MM.1S (cell line): Measurements from ENCODE around the gene SEC23B.

Source experiments
- DNase-seq: peaks from one replicate; pipeline ENCODE4 v3.0.0-alpha.2; 2015
- H2AFZ ChIP-seq: fragments of 300-600 bp; sonication (generic); 2 replicates; pipeline ENCODE4 v1.6.0; 2016; ENCODE audit warnings: antibody characterized with exemption, low read length
- H3F3A ChIP-seq: fragments of 300-600 bp; sonication (generic); 2 replicates; pipeline ENCODE4 v1.6.1; 2016; ENCODE audit warnings: mild to moderate bottlenecking, antibody characterized with exemption, low read length, moderate library complexity, mixed read lengths; ENCODE audit not compliant: insufficient read depth
- H3K27ac ChIP-seq: fragments of 300-600 bp; sonication (generic); 2 replicates; pipeline ENCODE4 v1.5.1; 2016; ENCODE audit warnings: mild to moderate bottlenecking, low read length
- H3K27me3 ChIP-seq: fragments of 300-600 bp; sonication (generic); replicated peaks from 2 replicates; pipeline ENCODE4 v1.6.0; 2016; ENCODE audit warnings: low read length; ENCODE audit not compliant: insufficient read depth
- H3K36me3 ChIP-seq: fragments of 300-600 bp; sonication (generic); replicated peaks from 2 replicates; pipeline ENCODE4 v1.6.1; 2016; ENCODE audit warnings: mild to moderate bottlenecking, low read length, mixed read lengths; ENCODE audit not compliant: insufficient read depth
- H3K4me1 ChIP-seq: fragments of 300-600 bp; sonication (generic); 2 replicates; pipeline ENCODE4 v1.6.1; 2016; ENCODE audit warnings: low read length, mixed read lengths
- H3K4me2 ChIP-seq: fragments of 300-600 bp; sonication (generic); 2 replicates; pipeline ENCODE4 v1.6.0; 2016; ENCODE audit warnings: low read depth, low read length
- H3K4me3 ChIP-seq: fragments of 300-600 bp; sonication (generic); 2 replicates; pipeline ENCODE4 v1.5.1; 2016; ENCODE audit warnings: low read length, mixed read lengths
- H3K79me2 ChIP-seq: fragments of 300-600 bp; sonication (generic); 2 replicates; pipeline ENCODE4 v1.6.1; 2016; ENCODE audit warnings: mixed run types, low read length, mixed read lengths
- H3K9ac ChIP-seq: fragments of 300-600 bp; sonication (generic); 2 replicates; pipeline ENCODE4 v1.6.1; 2016; ENCODE audit warnings: low read length, mixed read lengths
- H3K9me2 ChIP-seq: fragments of 300-600 bp; sonication (generic); replicated peaks from 2 replicates; pipeline ENCODE4 v1.6.1; 2016; ENCODE audit warnings: mild to moderate bottlenecking, low read length, mixed read lengths; ENCODE audit not compliant: insufficient read depth
- H3K9me3 ChIP-seq: fragments of 300-600 bp; sonication (generic); replicated peaks from 2 replicates; pipeline ENCODE4 v1.6.1; 2016; ENCODE audit warnings: mild to moderate bottlenecking, low read length, mixed read lengths; ENCODE audit not compliant: insufficient read depth
- H4K20me1 ChIP-seq: fragments of 300-600 bp; sonication (generic); 2 replicates; pipeline ENCODE4 v1.6.1; 2016; ENCODE audit warnings: mild to moderate bottlenecking, low read length, moderate library complexity, mixed read lengths; ENCODE audit not compliant: insufficient read depth
- CTCF ChIP-seq: fragments of 300-600 bp; sonication (generic); IDR thresholded peaks from 2 replicates; pipeline ENCODE4 v1.5.1; 2016; ENCODE audit warnings: antibody characterized with exemption, low read length, mixed read lengths
- EZH2 ChIP-seq: fragments of 300-600 bp; sonication (generic); optimal IDR thresholded peaks from 2 replicates; pipeline ENCODE3; 2017; ENCODE audit warnings: low read depth, mild to moderate bottlenecking, antibody characterized with exemption, low read length, mixed read lengths
- EZH2phosphoT487 ChIP-seq: fragments of 300-600 bp; sonication (generic); IDR thresholded peaks from 2 replicates; pipeline ENCODE4 v1.6.1; 2018; ENCODE audit warnings: antibody characterized with exemption, low read length

SEC23B gene

GRCh38 chr20:18585134-18585533 lies 77.4 kb downstream of the SEC23B start:
- no peak overlapping the region for H3K27ac ChIP-seq
- H3K79me2 ChIP-seq: peaks cover 10% of the 10 kb centered on the region
- no peak overlapping the region for H3K4me2 ChIP-seq
- TF ChIP-seq EZH2 (no peak), CTCF (no peak)
- no peak overlapping the region for H2AFZ ChIP-seq
- no peaks in the 10 kb centered on the region for H3K27me3 ChIP-seq
- H3K9ac ChIP-seq: no peak overlapping the region
- peaks cover 7% of the 10 kb centered on the region for H3F3A ChIP-seq
- H3K4me3 ChIP-seq: no peak overlapping the region
- H3K9me2 ChIP-seq: no peaks in the 10 kb centered on the region
- no peaks in the 10 kb centered on the region for H4K20me1 ChIP-seq
- H3K36me3 ChIP-seq: no peaks in the 10 kb centered on the region
- DNase-seq: no peak
- H3K9me3 ChIP-seq: no peaks in the 10 kb centered on the region
- peaks cover 11% of the 10 kb centered on the region; the same call in 1 of the 2 replicates for H3K4me1 ChIP-seq

- Histone ChIP-seq H3K27ac (no peak within 1 kb of the TSS), H4K20me1 (no peaks in the 10 kb centered on the region), H3K36me3 (no peaks in the 10 kb centered on the region), H3K9me3 (no peaks in the 10 kb centered on the region), H3K4me3 (peak within 1 kb of the TSS; percentile 80), H3K9ac (peak within 1 kb of the TSS; percentile 42), H2AFZ (peak within 1 kb of the TSS; percentile 87), H3K79me2 (peaks cover 13% of the 10 kb centered on the region), H3K9me2 (no peaks in the 10 kb centered on the region), H3F3A (peaks cover 7% of the 10 kb centered on the region), H3K4me2 (peak within 1 kb of the TSS; percentile 99), H3K27me3 (no peaks in the 10 kb centered on the region), H3K4me1 (peaks cover 11% of the 10 kb centered on the region; the same call in 1 of the 2 replicates)
- peak; percentile 58 for TF ChIP-seq CTCF
- TF ChIP-seq EZH2: no peak
- TF ChIP-seq EZH2phosphoT487: no peak
- DNase-seq: peak; percentile 89
Observed at GRCh38 chr20:18587665-18588573, 80.2 kb downstream of the SEC23B start, which contains the start of gene DTD1. Gene DTD1 (plus strand): TSS chr20:18588054. CDS start chr20:18588073, 19 bp downstream.

DNA sequence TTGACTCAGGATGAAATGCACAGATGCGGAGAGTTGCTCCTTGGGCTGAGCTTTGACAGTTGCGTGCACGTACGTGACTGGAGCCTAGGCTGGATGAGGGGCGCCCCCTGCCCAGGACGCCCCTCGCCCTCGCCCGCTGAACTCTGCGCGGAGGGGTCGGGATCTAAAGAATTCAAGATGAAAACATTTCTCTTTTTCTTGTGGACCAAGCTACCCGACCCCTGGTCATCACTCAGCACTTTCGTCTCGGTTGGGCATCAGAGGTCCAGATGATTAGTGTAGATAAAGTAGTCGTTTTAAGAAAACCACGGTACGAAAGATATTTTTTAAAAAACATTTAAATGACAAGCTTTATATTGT lies 80.8 kb downstream of the SEC23B start:
- Histone ChIP-seq H3K4me1 (peaks cover 11% of the 10 kb centered on the region; the same call in 1 of the 2 replicates), H3K4me3 (peak overlapping the region; percentile 80), H3F3A (peaks cover 7% of the 10 kb centered on the region), H4K20me1 (no peaks in the 10 kb centered on the region), H2AFZ (peak overlapping the region; percentile 87), H3K9me3 (no peaks in the 10 kb centered on the region), H3K9me2 (no peaks in the 10 kb centered on the region), H3K27me3 (no peaks in the 10 kb centered on the region), H3K36me3 (no peaks in the 10 kb centered on the region), H3K9ac (peak overlapping the region; percentile 42), H3K4me2 (peak overlapping the region; percentile 99), H3K27ac (no peak overlapping the region), H3K79me2 (peaks cover 13% of the 10 kb centered on the region)
- no peak for DNase-seq
- TF ChIP-seq EZH2phosphoT487: no peak
- TF ChIP-seq CTCF: no peak
- no peak for TF ChIP-seq EZH2
